A673 (cell line): ENCODE measurements around the gene COLEC12.

Experiments
- EZH2 ChIP-seq: fragments of 200-600 bp; sonication (generic); IDR thresholded peaks from 2 replicates; pipeline ENCODE4 v1.6.1; 2017; ENCODE audit warnings: borderline replicate concordance, low read depth, mild to moderate bottlenecking, mixed read lengths, antibody characterized with exemption, low read length; ENCODE audit not compliant: poor library complexity, severe bottlenecking
- TF ChIP-seq, protein P1 (sequence below): fragments of 300-800, 200-600 bp; sonication (generic); conservative IDR thresholded peaks from 2 replicates; pipeline ENCODE4 v1.5.1; 2017; ENCODE audit warnings: low read depth, mild to moderate bottlenecking, antibody characterized with exemption, low read length, moderate library complexity, mixed read lengths

DNA sequence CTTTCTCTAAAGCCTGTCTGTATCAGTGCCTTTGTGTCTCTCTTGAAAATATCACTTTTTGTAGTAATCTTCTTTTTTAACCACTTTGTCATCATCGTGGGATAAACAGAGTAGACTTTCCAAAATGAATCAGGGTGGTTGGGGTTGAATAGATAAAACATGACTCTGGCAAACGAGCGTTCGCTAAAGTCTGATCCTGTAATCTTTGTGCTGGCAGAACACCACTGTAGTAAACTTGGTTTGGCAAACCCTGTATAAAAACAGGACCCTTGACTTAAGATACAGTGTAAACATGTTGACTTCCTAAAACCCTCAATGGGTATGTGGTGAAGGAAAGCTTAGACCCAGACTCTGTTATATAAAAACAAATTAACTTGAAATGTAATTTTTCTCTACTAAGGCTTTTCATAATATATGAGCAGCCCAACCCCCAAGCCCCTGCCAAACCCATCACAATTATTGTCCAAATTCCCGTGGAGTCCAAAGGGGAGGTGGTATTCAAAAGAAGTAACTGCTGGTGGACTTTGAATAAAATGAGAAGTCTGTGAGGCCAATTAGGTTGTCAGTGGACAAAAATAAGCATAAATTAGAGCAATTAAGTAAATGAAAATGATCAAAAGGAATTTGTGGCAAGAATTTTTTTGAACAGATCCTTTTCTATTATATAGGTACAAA is 52.2 kb downstream of the COLEC12 start:
- TF ChIP-seq, protein P1, sequence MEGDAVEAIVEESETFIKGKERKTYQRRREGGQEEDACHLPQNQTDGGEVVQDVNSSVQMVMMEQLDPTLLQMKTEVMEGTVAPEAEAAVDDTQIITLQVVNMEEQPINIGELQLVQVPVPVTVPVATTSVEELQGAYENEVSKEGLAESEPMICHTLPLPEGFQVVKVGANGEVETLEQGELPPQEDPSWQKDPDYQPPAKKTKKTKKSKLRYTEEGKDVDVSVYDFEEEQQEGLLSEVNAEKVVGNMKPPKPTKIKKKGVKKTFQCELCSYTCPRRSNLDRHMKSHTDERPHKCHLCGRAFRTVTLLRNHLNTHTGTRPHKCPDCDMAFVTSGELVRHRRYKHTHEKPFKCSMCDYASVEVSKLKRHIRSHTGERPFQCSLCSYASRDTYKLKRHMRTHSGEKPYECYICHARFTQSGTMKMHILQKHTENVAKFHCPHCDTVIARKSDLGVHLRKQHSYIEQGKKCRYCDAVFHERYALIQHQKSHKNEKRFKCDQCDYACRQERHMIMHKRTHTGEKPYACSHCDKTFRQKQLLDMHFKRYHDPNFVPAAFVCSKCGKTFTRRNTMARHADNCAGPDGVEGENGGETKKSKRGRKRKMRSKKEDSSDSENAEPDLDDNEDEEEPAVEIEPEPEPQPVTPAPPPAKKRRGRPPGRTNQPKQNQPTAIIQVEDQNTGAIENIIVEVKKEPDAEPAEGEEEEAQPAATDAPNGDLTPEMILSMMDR = no peak
- no peak for TF ChIP-seq EZH2
